Esophagus muscularis mucosa (tissue), 3 donors: ENCODE data around the gene ROBO1.

Experiments used
- POLR2A ChIP-seq: fragments of 450-650 bp; IDR thresholded peaks from one replicate; pipeline ENCODE4 v1.6.1; 2017; ENCODE audit warnings: antibody characterized with exemption, moderate library complexity, mild to moderate bottlenecking, low read depth
- TF ChIP-seq, protein P1 (sequence below), 3 experiments: fragments of 200-600 bp in 2 of 3; fragments of 450-650 bp in 1 of 3; sonication (generic) in 2 of 3; IDR thresholded peaks; one replicate each; pipeline ENCODE4 v1.5.1; 2017 to 2019; ENCODE audit warnings: antibody characterized with exemption in 3 of 3, mild to moderate bottlenecking in 2 of 3, moderate library complexity in 1 of 3

DNA sequence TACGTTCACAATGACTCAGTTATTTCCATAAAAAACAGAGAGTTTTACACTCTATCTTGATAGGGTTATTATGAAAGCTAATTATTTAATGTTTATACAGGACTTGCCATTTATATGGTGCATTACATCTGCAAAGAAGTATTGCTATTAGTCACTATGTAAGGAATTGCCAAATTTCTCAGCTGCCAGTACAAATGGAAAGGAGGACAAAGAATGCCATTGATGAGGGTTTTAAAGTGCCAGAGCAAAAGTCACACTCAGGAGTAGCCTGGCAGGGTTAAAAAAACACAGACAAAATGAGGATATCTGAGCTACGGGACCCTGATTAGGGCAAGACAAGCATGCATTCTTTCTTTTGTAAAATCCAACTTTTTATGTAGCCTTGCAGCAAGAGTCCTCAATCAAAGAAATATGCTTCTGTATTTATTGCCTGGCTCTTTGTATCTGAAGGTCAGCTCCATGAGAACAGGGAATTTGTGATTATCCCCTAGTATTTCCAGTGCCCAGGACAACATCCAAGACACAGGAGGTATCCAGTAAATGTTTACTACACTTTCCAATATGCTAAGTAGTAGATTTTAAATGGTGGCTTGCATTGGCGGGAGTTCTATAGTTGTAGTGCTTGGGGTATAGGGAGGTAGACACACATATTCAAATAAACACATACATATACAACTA lies 1013.6 kb downstream of the ROBO1 start:
- TF ChIP-seq, protein P1, sequence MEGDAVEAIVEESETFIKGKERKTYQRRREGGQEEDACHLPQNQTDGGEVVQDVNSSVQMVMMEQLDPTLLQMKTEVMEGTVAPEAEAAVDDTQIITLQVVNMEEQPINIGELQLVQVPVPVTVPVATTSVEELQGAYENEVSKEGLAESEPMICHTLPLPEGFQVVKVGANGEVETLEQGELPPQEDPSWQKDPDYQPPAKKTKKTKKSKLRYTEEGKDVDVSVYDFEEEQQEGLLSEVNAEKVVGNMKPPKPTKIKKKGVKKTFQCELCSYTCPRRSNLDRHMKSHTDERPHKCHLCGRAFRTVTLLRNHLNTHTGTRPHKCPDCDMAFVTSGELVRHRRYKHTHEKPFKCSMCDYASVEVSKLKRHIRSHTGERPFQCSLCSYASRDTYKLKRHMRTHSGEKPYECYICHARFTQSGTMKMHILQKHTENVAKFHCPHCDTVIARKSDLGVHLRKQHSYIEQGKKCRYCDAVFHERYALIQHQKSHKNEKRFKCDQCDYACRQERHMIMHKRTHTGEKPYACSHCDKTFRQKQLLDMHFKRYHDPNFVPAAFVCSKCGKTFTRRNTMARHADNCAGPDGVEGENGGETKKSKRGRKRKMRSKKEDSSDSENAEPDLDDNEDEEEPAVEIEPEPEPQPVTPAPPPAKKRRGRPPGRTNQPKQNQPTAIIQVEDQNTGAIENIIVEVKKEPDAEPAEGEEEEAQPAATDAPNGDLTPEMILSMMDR (IDR thresholded peaks at IDR 0.05), result no peak
- TF ChIP-seq POLR2A, result no peak
